Kidney epithelial cell (primary cell): ENCODE measurements around the gene FBXO46. TPM values are rescaled to one million over a fixed set of nuclear protein-coding genes. Genes with fewer than 3 reads are reported as not detected.
A peak's percentile ranks its signal among the peaks of the same experiment; 100 is the strongest.

Source experiments
- DNase-seq: peaks from one replicate; pipeline ENCODE4 v3.0.0-alpha.2; 2010; ENCODE audit warnings: low read depth
- H3K27me3 ChIP-seq: 2 replicates; pipeline ENCODE4 v1.6.0; 2011; ENCODE audit warnings: low read length; ENCODE audit not compliant: control insufficient read depth, insufficient read depth
- H3K36me3 ChIP-seq: 2 replicates; pipeline ENCODE4 v1.5.1; 2011; ENCODE audit warnings: low read length; ENCODE audit not compliant: control insufficient read depth, insufficient read depth
- H3K4me3 ChIP-seq: 2 replicates; pipeline ENCODE4 v1.5.1; 2011; ENCODE audit warnings: low read depth, mild to moderate bottlenecking, control low read depth, low read length
- CTCF ChIP-seq: IDR thresholded peaks from 2 replicates; pipeline ENCODE4 v1.5.1; 2011; ENCODE audit warnings: mild to moderate bottlenecking, moderate library complexity, low read length, control low read depth, inconsistent platforms; ENCODE audit not compliant: insufficient read depth, poor library complexity, severe bottlenecking
- total RNA-seq: library from RNA; depleted of rRNA; stranded (reverse); fragments of >200 nt; gene quantifications from 2 replicates; pipeline ENCODE4 v1.2.3, GENCODE V29; 2015

FBXO46 gene
- total RNA-seq, 1 donor from 2014 or later, result 13.0 TPM

GRCh38 chr19:45767881-45768654 lies 37.4 kb upstream of the FBXO46 start:
- H3K36me3 ChIP-seq, result peaks cover 1% of the 10 kb centered on the region
- H3K27me3 ChIP-seq, result peaks cover 5% of the 10 kb centered on the region
- peak overlapping the region; percentile 81 for H3K4me3 ChIP-seq
- no peak for DNase-seq
- no peak for TF ChIP-seq CTCF

GRCh38 chr19:45767410-45767880 lies 36.7 kb upstream of the FBXO46 start:
- no peaks in the 10 kb centered on the region for H3K36me3 ChIP-seq
- H3K4me3 ChIP-seq, result peak overlapping the region; percentile 81
- peaks cover 7% of the 10 kb centered on the region for H3K27me3 ChIP-seq
- DNase-seq, result no peak
- no peak for TF ChIP-seq CTCF

- no peak for DNase-seq
- peaks cover 7% of the 10 kb centered on the region for H3K27me3 ChIP-seq
- no peak for TF ChIP-seq CTCF
- peak overlapping the region; percentile 81 for H3K4me3 ChIP-seq
- no peaks in the 10 kb centered on the region for H3K36me3 ChIP-seq
Measured at GRCh38 chr19:45766869-45767346, 36.2 kb upstream of the FBXO46 start.

- Histone ChIP-seq H3K27me3 (peaks cover 7% of the 10 kb centered on the region), H3K36me3 (no peaks in the 10 kb centered on the region), H3K4me3 (peak overlapping the region; percentile 81)
- no peak for TF ChIP-seq CTCF
- DNase-seq, result no peak
Measured at GRCh38 chr19:45766296-45766868, 35.7 kb upstream of the FBXO46 start.

GRCh38 chr19:45765702-45766295 lies 35.1 kb upstream of the FBXO46 start:
- TF ChIP-seq CTCF, result no peak
- H3K4me3 ChIP-seq, result no peak overlapping the region
- no peak for DNase-seq
- peaks cover 7% of the 10 kb centered on the region for H3K27me3 ChIP-seq
- no peaks in the 10 kb centered on the region for H3K36me3 ChIP-seq
